HG02938 (cell line): ENCODE data around the gene ALDH2.
"Not testable (repeated sequence)": the region's sequence is repeated elsewhere in the genome, so short reads cannot be mapped to it uniquely, and the experiment has no call there.

Experiments
- ATAC-seq: cut with Tn5 transposase; IDR thresholded peaks from one replicate; pipeline ENCODE4 v1.9.1; 2021; ENCODE audit warnings: mild to moderate bottlenecking, moderate library complexity; ENCODE audit not compliant: unreplicated experiment

ALDH2 gene

DNA sequence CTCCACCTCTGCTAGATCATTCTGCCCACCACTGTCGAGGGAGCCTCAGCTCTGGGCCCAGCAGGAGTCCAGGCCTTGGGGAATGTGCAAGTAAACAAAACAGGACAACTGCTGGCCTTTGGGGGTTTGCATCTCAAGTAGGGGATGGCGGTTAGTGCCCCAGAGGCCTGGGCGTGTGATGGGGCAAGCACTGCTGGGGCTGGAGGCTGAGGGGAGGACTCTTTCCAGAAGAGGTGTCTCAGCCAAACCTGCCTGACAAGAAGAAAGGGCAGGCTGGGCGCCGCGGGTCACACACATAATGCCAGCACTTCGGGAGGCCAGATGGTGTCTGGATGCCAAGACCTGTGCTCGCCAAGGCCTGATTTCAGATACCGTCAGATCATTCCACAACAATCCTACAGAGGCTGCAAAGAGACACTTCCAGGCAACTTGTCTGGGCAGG lies 8.6 kb upstream of the ALDH2 start:
- ATAC-seq = no peak

DNA sequence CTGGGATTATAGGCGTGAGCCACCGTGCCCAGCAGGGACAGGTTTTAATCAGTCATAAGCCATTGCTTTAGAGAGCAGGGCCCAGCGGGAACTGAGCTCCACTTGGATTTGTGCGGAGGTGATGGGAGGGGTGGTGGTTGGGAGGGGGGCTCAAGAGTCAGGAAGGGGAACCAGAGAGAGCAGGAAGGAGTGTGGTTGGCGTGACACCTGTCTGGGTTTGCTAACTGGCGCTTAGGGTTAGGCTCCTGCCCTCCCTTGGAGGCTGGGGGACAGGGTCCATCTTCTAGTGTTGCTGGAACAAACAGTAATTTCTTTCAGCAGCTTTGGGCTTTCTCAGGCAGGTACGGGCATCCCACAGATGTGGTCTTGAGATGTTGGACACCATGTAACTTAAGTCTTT lies 7.5 kb upstream of the ALDH2 start:
- no peak for ATAC-seq

DNA sequence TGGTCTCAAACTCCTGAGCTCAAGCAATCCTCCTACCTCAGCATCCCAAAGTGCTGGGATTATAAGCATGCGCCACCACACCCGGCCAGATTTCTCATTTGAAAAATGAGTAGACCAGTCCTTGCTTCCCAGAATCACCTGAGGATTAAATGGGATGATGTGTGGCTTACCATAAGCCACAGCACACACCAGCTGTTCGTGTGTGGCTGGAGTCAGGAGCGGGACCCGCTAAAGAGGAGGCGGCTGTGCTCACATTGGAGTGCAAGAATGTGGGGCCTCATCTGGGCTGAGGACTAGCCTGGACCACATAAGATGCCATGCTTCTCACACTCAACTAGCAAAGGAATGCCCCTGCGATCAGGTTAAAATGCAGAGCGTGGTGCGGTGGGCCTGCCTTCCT lies 6.7 kb upstream of the ALDH2 start:
- ATAC-seq = no peak

DNA sequence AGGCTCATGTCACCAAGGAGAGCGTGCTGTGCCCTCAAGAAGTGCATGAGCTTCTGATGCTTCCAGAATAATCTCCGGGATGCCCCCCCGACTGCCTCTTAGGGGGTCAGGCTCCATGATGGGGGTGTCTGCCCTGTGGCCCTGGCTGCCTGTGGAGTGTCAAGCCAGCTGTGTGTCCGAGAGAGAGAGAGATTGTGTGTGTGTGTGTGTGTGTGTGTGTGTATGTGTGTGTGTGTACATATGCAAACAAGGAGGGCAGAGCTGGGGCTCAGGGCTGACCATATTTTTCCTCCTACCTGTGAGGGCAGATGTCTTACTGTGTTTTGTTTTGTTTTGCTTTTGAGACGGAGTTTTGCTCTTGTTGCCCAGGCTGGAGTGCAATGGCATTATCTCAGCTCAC lies 5.6 kb upstream of the ALDH2 start:
- ATAC-seq = no peak

DNA sequence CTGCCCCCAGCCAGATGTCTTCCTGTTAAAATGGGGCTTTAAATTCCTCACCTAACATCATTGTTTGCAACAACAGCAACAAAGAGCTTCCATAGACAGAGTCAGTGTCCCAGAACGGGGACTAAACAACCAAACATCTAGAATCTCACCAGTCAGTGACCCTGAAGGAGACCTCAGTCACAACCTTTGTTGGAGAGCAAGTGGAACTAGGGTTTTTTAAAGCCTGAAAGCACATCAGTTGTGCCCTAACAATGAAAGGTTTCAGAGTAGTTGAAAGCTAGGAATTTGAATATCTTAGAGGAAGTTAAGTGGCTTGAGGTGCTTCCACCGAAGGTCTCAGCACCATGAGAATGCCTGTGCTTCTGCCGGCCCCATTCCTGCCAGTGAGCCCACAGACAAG lies 5.0 kb upstream of the ALDH2 start:
- no peak for ATAC-seq

DNA sequence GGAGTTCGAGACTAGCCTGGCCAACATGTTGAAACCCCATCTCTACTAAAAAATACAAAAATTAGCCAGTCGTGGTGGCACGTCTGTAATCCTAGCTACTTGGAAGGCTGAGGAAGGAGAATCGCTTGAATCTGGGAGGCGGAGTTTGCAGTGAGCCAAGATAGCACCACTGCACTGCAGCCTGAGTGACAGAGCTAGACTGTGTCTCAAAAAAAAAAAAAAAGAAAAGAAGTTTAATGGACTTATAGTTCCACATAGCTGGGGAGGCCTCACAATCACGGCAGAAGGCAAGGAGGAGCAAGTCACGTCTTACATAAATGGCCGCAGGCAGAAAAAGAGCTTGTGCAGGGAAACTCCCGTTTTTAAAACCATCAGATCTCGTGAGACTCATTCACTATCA lies 3.2 kb upstream of the ALDH2 start:
- ATAC-seq = not testable (repeated sequence)

DNA sequence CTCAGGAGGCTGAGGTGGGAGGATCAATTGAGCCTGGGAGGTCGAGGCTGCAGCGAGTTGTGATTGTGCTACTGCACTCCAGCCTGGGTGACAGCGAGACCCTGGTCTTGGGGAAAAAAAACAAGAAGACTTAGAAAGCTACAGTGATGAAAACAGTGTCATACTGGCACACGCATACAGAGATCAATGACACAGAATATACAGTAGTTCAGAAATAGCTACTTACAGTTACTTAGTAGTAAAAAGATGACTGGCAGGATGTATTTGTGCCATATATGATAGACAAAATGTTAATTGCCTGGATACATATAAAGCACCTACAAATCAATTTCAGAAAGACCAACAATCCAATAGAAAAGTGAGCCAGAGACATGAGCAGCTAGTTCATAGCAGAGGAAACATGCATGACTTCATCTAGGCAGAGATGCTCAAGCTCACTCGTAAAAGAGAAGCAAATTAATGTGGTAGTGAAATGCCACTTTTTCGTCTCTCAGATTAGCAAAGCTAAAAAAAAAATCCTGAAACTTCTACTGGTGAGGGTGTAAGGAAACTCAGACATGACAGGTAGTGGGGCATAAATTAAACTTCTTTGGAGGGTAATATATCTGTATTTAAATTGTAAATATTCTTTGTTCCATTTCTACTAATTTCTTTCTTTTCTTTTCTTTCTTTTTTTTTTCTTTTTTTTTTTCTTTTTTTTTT lies 2.5 kb upstream of the ALDH2 start:
- no peak for ATAC-seq

DNA sequence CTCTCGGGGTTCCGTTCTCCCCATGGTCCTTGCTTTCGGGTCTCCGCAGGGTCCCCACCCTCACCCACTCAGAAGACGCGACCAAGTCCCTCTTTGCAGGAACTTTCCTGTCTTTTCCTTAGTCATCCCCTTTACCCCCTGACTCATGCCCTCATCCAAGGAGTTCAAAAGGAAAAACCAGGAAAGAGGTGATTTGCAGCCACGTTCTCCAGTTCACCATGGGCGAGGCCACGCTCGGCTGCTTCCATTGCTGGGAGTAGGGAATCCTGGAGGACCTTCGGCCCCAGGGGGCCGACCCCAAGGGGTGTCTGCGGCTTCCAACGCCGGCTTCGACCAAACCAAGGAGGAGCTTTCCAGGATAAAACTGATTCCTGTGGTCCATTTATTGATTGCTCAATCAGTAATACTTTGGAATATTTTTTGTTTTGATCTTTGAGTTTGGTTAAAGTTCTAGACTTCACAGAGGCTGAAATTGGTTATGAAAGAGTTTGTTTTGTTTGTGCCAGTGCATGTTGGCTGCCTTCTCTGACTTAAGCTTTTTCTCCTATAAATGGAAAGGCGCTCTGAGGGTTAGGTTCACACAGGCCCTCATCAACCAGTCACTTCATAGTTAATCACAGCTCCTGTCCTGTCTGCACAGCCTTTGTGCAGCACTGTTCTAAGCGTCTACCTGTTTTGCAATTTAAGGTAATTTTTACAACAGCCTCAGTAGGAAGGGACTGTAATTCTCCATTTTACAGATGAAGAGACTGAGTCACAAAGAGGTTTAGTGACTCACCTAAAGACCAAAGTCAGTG lies 827 bp downstream of the ALDH2 start:
- no peak for ATAC-seq

DNA sequence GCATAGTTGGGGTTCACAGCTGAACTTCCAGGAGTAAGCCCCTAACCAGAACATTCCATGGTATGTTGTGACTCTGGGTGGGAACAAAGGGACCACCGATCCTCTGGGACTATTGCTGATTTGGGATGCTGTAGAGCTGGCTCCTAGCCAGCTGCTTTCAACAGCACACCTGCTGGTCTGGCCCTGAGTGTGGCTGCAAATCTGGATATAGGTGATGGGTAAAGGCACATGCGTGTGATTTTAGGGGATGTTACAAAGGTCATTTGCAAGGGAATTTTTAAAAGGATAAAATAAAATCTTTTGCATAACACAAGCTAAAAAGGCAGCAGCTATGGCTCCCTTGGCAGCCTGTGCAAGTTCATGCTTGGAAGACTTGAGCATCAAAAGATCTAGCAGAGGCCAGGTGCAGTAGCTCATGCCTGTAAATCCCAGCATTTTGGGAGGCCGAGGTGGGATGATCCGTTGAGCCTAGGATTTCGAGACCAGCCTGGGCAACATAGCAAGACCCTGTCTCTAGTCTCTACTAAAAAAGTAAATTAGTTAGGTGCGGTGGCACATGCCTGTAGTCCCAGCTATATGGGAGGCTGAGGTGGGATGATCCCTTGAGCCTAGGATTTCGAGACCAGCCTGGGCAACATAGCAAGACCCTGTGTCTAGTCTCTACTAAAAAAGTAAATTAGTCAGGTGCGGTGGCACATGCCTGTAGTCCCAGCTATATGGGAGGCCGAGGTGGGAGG lies 1.6 kb downstream of the ALDH2 start:
- no peak for ATAC-seq

DNA sequence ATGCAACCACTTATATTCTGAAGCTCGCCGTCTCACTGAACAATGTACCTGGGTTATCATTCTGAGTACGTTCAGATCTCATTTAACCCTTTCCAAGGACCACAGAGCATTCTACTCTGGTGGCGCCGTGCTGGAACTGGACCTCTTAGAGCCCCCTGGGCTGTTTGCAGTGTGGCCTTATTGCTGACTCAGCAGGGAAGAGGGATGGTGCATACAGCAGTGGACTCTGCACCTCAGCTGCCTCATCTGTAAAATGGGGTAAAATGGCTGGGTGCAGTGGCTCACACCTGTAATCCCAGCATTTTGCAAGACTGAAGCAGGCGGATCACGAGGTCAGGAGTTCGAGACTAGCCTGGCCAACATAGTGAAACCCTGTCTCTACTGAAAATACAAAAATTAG lies 2.9 kb downstream of the ALDH2 start:
- ATAC-seq = no peak

DNA sequence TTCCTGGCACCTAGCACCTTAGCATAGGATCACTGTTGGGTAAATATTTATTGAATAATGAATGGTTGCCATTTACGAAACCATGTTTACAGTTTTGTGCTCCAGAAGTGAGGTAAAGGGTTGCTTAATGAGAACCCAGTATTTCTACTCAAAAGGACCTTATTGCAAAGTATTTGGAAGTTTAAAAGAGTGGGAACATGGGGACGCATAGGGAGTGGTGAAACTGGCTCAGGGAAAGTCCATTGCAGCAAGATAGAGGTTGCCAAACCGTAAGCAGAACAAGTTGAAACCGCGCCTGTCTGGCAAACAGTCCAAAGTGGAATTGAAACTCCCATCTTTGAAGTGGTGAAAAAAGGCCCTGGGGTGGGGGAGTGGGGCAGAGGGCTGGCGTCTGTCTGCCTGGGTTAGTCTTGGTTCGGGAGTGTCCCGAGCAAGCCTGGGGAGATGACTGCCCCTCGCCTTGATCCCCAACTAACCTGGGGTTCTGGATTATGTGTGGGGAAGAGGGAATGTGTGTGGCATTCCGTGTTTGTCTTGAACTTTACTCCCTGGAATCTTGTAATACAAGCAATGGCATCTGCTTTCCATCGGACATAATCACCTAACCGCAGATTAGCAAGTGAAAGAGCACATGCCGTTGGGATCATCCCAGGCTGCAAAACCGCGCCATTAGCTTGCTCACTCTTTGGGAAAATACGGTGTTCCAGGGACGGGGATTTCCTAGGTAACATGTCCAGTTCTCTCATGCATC lies 7.2 kb downstream of the ALDH2 start:
- no peak for ATAC-seq

DNA sequence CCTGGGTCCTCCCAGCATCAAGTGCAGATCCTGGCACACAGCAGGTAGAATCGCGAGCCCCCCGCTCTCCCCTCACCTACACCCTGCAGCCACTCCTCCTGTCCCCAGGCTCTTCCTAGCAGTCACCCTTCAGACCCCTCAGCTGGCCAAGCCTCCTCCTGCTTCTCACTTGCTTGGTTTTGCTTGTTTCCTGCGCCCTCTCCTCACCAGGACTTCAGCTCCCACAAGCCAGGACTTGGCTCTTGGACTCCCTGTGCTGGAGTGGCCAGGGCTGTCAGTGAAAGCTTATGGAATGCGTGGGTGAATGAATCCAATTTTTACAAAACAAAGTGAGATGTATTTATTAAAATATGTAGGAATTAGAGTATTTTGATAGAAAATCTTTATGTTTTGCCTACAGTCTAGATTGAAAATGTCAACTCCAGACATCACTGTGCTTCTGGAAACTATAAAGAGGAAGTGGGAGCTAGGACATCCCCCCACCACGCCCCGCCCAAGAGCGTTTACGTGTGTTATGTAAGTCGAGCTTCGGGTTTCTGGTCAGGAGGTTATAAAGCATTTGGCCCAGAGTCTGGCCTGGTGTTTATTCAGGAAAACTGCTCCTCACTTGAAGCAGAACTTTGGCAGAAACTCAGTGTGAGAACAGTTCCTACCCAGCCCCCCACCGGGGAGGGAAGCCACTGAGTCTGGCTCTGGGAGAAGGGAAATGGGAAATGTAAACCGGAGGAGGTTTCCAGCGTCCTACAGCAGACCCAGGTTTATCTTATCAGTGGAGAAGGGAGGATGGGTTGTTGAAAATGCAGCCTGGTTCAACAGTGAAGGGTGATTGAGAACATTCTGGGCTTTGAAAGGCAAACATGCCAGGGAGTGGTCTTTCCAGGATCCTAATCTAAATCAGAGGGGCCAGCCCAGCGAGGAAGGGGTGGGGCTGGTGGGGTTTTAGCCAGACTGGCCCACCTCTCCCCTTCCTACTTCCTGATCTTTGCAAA lies 8.8 kb downstream of the ALDH2 start:
- peak; percentile 53 for ATAC-seq

DNA sequence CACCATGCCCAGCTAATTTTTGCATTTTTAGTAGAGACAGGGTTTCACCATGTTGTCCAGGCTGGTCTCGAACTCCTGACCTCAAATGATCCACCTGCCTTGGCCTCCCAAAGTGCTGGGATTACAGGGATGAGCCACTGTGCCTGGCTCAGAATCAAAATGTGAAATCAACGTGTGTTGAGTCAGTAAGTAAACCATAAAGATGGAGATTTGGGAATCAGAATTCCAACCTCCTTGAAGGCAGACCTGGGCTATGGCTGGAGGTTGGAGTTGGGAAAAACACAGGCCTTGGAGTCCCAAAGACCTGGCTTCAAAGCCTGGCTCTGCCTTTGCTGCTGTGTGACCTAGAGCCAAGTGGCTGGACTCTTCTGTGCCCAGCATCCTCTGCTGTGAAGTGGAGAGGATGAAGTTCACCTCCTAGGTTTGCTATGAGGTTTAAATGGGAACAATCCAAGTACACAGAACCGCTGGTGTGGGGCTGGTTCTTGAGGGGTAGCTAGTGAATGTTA lies 10.2 kb downstream of the ALDH2 start:
- no peak for ATAC-seq

DNA sequence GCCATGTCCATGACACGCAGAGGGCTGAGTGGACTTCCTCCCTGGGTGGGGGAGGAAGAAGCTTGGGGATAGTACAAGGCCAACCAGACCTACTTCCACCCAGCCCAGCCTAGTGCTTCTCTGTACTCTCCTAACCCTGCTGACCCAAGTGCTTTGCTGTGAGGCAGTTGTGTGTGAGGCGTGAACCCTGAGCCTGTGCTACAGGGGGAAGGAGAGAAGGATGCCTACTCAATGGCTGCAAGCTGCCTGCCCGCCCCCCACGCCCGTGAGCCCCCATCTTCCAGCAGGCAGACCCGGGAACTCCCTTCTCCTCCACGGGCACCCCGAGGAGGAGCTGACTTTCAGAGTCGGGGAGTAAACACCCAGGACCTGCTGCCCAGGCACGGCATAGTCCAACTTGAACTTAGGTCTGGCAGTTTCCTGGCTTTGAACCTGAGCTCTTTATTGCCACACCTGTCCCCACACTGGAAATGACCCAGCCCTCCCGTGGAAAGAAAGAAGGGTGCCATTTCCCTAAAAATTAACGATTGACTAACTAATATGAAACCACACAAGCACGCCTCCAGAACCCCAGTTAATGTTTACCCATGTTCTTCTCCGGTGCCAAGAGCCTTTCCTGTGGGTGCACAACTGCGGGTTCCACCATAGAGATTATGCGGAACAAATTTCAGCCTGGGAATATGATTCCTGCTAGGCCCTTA lies 10.8 kb downstream of the ALDH2 start:
- ATAC-seq = no peak

DNA sequence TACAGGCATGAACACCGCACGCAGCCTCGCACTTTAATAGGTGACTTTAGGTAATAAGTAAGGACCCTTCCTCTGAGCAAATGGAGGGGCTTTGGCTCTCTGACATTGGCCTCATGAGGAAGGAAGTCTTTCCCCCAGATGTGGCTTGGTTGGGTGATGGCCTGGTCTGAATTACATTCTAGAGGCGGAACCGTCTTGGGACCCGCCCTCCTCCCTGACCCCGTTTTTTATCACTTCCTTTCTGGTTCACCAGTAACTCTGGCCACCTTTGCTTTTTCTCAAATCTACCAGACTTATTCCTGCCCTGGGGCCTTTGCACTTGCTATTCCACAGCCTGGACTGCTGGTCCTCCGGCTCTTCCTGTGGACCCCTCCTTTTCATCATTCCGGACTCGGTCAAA lies 13.4 kb downstream of the ALDH2 start:
- no peak for ATAC-seq

DNA sequence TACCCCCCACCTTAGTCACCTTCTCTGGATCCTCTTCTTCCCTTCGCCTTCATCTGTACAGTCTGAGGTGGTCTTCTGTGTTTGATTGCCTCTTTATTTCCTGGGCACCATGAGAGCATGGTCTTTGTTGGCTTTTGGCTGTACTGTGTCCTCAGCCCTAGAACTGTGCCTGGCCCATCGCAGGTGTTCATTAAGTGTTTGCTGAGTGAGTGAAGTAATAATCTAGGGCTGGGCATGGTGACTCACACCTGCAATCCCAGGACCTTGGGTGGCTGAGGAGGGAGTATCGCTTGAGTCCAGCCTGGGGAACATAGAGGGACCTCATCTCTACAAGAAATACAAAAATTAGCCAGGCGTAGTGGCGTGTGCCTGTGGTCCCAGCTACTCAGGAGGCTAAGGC lies 13.9 kb downstream of the ALDH2 start:
- no peak for ATAC-seq

DNA sequence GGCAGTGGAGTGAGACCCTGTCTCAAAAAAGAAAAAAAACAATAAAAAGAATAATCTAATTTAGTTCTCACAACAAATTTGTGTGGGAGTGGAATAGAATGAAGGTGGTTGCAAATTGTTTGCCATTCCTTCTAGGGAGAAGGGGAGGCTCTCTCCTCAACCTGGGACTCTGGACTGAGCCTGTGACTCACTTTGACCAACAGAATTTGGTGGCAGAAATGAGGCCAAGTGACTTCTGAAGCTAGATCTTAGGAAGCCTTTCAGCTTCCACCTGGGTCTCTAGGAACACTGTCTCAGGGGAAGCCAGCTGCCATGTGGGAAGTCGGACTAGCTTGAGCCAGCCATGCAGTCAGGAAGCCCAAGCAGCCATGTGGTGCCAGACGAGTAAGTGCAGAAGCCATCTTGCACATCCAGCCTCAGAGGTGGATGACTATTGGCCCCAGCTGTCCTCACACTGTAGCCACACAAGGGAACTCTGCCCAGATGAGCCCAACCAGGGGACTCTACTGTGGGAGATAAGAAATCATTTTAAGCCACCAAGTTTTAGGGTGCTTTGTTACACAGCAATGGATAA lies 14.4 kb downstream of the ALDH2 start:
- no peak for ATAC-seq

DNA sequence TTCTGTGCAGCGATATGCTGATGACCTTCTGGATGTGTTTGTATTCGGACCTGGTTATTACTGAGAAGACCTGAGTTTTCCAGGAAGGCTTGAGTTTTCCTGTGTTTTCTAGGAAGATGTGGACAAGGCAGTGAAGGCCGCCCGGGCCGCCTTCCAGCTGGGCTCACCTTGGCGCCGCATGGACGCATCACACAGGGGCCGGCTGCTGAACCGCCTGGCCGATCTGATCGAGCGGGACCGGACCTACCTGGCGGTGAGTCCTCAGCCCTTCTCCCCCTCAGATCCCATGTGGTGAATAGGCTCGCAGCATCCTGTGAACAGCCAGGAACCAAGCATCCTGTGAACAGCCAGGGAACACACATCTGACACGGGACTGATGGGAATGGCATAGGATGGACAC lies 16.3 kb downstream of the ALDH2 start:
- ATAC-seq = no peak

DNA sequence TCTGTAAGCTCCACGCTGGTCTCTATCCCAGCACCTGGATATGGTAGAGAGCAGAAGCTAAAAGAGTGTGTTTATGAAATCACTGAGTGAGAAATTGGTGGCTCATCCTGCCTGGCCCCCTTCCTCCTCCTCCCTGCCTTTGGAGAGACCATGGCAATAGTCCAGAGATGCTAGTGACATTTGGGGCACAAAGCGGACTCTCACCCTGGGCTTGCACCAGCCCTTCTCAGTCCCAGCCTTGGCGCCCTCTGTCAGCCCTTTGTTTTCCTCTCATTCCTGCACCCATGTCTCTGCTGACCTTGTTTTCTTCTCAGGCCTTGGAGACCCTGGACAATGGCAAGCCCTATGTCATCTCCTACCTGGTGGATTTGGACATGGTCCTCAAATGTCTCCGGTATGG lies 18.2 kb downstream of the ALDH2 start:
- no peak for ATAC-seq
